IPS-20b (cell line): Measurements from ENCODE around the gene SPOP.

ENCODE experiments used
- H3K27ac ChIP-seq: one replicate; pipeline ENCODE4 v1.5.1; 2013; ENCODE audit warnings: low read length
- H3K27me3 ChIP-seq: 2 replicates; pipeline ENCODE4 v1.6.1; 2013; ENCODE audit warnings: mild to moderate bottlenecking, low read length, inconsistent platforms; ENCODE audit not compliant: insufficient read depth
- H3K36me3 ChIP-seq: 2 replicates; pipeline ENCODE4 v1.6.1; 2013; ENCODE audit warnings: low read depth, mild to moderate bottlenecking, inconsistent platforms, low read length, moderate library complexity; ENCODE audit not compliant: insufficient read depth
- H3K4me1 ChIP-seq: 2 replicates; pipeline ENCODE4 v1.6.1; 2013; ENCODE audit warnings: mild to moderate bottlenecking, control low read depth, inconsistent platforms, low read length, moderate library complexity; ENCODE audit not compliant: insufficient read depth
- H3K4me3 ChIP-seq: 2 replicates; pipeline ENCODE4 v1.5.1; 2013; ENCODE audit warnings: mild to moderate bottlenecking, low read length, inconsistent platforms
- H3K9ac ChIP-seq: 2 replicates; pipeline ENCODE4 v1.6.1; 2013; ENCODE audit warnings: low read depth, mild to moderate bottlenecking, inconsistent platforms, low read length, moderate library complexity
- H3K9me3 ChIP-seq: 2 replicates; pipeline ENCODE4 v1.6.1; 2013; ENCODE audit warnings: mild to moderate bottlenecking, low read depth, low read length, inconsistent platforms; ENCODE audit not compliant: insufficient read depth

Gene SPOP

DNA sequence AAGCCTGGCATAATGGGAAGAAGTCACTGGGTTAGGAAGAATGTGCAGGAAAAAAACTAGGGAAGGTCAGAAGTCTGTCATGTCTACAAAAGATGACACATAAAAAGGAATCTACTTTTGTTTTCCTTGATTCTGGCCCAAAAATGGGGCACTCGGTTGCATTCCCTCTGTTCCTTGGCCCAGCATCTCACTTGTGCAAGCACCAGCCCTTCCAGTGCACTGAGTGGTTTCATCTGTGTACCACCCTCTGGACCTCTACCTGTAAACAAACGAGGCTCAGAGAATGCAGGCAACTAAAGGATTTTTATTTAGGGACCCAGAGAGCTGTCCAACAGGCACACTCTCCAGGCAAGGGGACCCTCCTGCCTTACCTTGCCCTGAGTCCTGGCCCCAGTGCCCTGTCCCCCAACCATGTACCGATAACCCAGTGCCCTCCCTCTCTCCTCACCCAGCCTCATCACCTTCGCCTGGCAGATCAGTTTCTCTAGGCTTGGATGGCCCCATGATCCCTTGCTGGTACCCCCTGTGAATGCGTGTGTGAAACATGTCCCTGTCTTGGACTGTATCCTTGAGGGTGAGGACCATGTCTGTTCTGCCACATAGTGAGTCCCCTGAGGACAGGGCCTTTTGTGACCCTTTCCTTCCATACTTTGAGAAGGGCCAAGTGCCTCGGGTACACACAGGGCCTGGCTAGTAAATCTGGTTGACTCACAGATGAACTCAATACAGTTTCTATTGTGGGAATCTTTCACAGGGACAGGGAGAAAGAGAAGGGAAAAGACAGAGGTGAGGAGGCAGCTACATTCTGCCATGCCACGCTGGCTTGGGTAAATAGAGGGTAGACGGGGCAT, 88.9 kb downstream of the SPOP start:
- Histone ChIP-seq H3K36me3 (no peaks in the 10 kb centered on the region), H3K27ac (no peak overlapping the region), H3K9me3 (no peaks in the 10 kb centered on the region), H3K4me3 (no peak overlapping the region), H3K27me3 (no peaks in the 10 kb centered on the region), H3K9ac (no peak overlapping the region), H3K4me1 (peaks cover 4% of the 10 kb centered on the region; the same call in 1 of the 2 replicates)

DNA sequence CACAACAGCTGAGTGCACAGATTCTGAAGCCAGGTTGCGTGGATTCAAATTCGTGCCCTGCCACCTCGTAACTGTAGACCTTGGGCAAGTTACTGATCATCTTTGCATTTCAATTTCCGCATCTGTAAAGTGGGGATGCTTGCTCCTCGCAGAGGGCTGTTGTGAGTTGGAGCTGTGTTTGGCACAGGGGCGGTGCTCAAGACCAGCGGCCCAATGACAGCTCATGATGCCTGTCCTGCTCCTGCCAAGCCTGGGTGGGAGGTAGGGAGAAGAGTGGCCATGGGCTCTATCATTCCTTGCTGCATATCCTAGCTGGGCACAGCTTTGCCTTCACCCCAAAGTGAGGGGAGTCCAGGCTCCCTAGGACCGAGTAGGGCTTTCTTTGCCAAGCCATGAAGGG, 89.6 kb downstream of the SPOP start:
- no peaks in the 10 kb centered on the region for H3K9me3 ChIP-seq
- no peak overlapping the region for H3K9ac ChIP-seq
- H3K4me3 ChIP-seq: no peak overlapping the region
- no peak overlapping the region for H3K27ac ChIP-seq
- H3K27me3 ChIP-seq: no peaks in the 10 kb centered on the region
- H3K36me3 ChIP-seq: no peaks in the 10 kb centered on the region
- peaks cover 4% of the 10 kb centered on the region; the same call in 1 of the 2 replicates for H3K4me1 ChIP-seq

DNA sequence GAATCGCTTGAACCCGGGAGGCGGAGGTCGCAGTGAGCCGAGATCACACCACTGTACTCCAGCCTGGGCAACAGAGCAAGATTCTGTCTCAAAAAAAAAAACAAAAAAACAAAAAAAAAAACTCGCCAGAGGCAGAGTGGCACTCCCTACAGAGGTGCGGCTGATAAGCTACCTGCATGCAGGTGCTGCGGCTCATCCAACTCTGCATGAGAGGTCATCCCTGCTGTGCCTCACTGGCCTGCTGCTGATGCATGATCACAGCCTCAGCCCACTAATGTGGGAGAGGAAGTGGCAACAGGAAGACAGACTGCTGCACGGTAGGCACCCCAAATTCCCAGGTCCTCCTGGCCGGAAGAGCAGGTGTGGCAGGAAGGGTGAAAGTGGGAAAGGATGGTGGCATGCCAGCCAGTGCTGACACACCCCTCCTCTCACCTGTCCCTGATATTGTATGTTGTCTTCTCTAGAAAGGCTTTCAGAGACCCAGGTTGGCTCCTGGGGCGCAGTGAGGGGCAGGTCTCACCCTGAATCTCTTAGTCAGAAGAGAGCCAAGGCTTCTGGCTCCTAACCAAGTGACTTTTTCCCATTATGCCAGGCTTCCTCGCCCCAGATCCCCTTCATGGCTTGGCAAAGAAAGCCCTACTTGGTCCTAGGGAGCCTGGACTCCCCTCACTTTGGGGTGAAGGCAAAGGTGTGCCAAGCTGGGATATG, 90.4 kb downstream of the SPOP start:
- Histone ChIP-seq H3K27me3 (no peaks in the 10 kb centered on the region), H3K9ac (no peak overlapping the region), H3K27ac (no peak overlapping the region), H3K9me3 (no peaks in the 10 kb centered on the region), H3K4me3 (no peak overlapping the region), H3K4me1 (peaks cover 4% of the 10 kb centered on the region; the same call in 1 of the 2 replicates), H3K36me3 (no peaks in the 10 kb centered on the region)

DNA sequence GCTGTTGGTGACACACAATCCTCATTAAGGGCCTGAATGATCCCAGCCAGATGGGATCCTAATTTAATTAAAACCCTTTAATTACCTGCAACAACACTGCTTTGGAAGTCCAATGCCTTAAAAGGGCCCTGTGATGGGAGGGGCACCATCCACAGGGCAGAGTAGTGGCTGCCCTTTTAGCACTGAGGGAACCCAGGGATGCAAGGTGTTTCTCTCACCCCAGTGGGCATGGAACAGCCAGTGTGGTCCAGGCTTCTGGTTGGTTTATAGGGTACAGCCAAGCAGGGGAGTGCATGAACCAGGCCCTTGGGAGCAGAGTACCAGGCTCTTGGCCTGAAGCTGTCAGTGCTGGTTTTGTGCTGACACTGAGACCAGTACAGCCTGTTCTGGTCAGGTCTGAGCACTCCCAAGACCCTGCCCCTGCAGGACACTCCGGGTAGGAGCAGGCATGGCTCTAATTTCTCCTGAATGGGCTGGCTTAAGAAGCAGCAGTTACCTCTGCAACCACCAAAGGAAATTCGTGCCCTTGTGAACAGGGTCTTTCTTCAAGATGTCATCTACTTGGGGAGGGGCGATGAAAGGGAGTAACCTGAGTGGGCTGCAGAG, 92.4 kb downstream of the SPOP start:
- Histone ChIP-seq H3K4me1 (no peaks in the 10 kb centered on the region), H3K27me3 (no peaks in the 10 kb centered on the region), H3K4me3 (no peak overlapping the region), H3K9me3 (no peaks in the 10 kb centered on the region), H3K27ac (no peak overlapping the region), H3K9ac (no peak overlapping the region), H3K36me3 (no peaks in the 10 kb centered on the region)

DNA sequence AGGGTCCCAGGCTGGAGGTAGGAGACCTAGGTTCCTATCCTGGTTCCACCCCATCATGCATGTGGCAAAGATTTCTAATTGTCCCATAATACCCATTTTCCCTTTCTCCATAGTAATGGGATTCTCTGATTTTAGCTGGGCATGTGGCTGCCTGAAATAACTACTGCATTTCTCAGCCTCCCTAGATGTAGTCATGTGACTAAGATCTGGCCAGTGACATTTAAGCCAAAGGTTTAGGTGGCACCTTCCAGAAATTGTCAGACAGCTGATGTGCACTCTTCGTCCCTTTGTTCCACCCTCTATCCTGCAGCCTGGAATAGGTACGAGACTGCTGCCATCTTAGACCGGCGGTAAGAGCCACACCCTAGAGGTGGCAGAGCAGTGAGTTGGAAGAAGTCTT, 94.0 kb downstream of the SPOP start:
- Histone ChIP-seq H3K4me3 (no peak overlapping the region), H3K27ac (no peak overlapping the region), H3K4me1 (no peaks in the 10 kb centered on the region), H3K27me3 (no peaks in the 10 kb centered on the region), H3K9me3 (no peaks in the 10 kb centered on the region), H3K9ac (no peak overlapping the region), H3K36me3 (no peaks in the 10 kb centered on the region)

GRCh38 chr17:49583226-49583625, 94.7 kb downstream of the SPOP start:
- H3K9ac ChIP-seq: no peak overlapping the region
- H3K9me3 ChIP-seq: no peaks in the 10 kb centered on the region
- no peak overlapping the region for H3K4me3 ChIP-seq
- H3K27me3 ChIP-seq: peaks cover 6% of the 10 kb centered on the region; the same call in 1 of the 2 replicates
- H3K27ac ChIP-seq: no peak overlapping the region
- H3K36me3 ChIP-seq: no peaks in the 10 kb centered on the region
- H3K4me1 ChIP-seq: no peaks in the 10 kb centered on the region

GRCh38 chr17:49582789-49583188, 95.1 kb downstream of the SPOP start:
- Histone ChIP-seq H3K9me3 (no peaks in the 10 kb centered on the region), H3K27ac (no peak overlapping the region), H3K4me3 (no peak overlapping the region), H3K27me3 (peaks cover 11% of the 10 kb centered on the region), H3K36me3 (no peaks in the 10 kb centered on the region), H3K4me1 (no peaks in the 10 kb centered on the region), H3K9ac (no peak overlapping the region)

DNA sequence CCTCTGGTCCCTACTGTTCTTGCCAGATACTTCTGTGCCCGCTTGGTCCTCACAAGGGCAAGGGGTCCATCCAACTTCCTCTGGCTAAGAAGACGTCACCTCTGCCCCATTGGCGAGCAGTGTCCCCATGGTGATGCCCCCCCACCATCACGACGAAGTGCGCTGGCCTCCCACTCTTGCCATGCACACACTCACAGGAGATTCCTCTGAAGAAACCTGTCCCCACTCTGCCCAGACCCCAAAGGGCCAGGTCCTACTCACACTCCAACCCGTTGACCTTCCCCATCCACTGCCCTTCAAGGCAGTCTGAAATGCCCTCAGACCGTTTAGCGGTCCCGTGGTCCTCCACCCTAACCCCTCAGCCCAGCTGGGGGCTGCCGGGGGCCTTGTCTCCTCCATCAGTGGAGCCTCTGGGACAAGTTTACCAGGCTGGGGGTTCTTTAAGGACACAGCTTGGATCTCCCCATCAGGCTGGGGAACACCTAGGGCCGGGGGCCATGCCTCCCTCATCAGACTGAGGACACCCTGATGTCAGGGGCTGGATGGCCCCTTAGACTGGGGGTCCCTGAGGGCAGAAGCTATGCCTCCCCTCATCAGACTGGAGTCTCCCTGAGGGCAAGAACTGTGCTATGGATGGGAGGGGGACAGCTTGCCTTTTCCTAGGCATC, 95.7 kb downstream of the SPOP start:
- Histone ChIP-seq H3K9me3 (no peaks in the 10 kb centered on the region), H3K4me3 (no peak overlapping the region), H3K27me3 (peaks cover 17% of the 10 kb centered on the region), H3K36me3 (no peaks in the 10 kb centered on the region), H3K4me1 (no peaks in the 10 kb centered on the region), H3K9ac (no peak overlapping the region), H3K27ac (no peak overlapping the region)

DNA sequence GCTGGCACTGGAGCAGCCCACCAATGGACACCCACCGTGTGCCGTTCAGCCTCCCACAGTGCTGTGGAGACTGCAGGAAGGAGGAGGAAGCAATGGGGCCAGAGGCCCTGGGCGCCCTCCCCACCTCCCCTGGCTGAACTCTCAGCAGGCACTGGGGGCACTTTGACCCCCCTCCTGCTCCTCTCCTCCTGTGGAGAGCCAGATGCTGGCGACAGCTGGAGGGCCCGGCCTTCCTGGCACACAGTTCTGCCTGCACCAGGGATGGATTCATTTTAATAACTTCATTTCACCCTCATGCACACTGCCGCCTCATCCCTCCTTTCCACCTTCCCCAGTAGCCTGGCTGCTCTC, 96.3 kb downstream of the SPOP start:
- Histone ChIP-seq H3K9me3 (no peaks in the 10 kb centered on the region), H3K4me3 (no peak overlapping the region), H3K36me3 (no peaks in the 10 kb centered on the region), H3K27me3 (peaks cover 23% of the 10 kb centered on the region), H3K4me1 (no peaks in the 10 kb centered on the region), H3K27ac (no peak overlapping the region), H3K9ac (no peak overlapping the region)

DNA sequence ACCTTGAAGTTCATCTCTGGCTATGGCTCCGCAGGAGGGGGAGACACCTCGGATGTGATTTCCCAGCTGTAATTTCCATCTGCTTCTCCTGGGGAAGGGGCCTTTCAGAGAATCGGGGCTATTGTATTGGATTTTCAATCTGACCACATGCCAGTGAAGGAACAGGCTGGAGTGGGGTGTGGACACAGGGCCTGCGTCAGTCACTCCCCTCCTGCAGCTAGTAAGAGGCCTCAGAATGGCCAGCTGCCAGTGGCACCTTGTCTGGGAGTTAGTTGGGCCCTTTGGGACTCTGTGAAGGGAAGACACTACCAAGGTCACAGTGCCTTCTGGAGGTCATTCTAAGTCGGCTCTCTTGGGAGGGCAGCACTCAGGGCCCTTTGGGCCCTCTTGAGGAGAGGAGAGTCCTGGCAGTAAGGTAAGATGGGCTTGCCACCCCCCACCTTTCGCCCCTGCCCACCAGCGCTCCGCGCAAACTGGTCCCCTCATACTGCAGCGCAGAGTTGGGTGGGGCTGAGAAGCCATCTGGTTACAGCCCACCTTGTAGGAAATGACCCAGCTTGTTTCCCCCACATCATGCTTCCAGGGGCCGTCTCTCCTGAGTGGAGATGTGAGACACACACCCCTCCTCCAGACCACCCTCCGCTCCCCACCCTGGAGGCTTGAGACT, 96.8 kb downstream of the SPOP start:
- Histone ChIP-seq H3K4me1 (no peaks in the 10 kb centered on the region), H3K9ac (no peak overlapping the region), H3K27ac (no peak overlapping the region), H3K36me3 (no peaks in the 10 kb centered on the region), H3K4me3 (no peak overlapping the region), H3K9me3 (no peaks in the 10 kb centered on the region), H3K27me3 (peaks cover 23% of the 10 kb centered on the region)

DNA sequence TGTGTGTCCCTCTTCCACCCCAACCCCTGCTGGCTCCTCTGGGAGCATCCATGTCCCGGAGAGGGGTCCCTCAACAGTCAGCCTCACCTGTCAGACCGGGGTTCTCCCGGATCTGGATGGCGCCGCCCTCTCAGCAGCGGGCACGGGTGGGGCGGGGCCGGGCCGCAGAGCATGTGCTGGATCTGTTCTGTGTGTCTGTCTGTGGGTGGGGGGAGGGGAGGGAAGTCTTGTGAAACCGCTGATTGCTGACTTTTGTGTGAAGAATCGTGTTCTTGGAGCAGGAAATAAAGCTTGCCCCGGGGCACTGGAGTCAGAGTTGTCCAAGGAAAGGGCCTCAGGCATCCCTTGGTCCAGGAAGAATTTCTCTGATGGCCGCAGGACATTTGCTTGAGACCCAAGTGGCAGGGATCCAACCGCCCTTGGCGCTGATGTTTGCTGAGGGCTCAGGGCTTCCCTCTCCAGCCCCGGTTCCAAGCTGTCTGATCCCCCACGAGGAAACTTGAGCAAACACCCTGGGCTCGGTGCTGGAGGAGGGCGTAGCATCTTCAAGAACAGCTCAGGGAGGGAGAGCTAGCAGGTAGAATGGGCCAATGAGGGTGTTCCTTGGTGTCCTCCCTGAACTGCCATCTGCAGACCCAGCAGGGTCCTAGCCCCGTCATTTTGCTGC, 97.7 kb downstream of the SPOP start:
- Histone ChIP-seq H3K9ac (no peak overlapping the region), H3K4me1 (no peaks in the 10 kb centered on the region; the same call in 1 of the 2 replicates), H3K27ac (no peak overlapping the region), H3K9me3 (no peaks in the 10 kb centered on the region), H3K4me3 (no peak overlapping the region), H3K36me3 (no peaks in the 10 kb centered on the region), H3K27me3 (peaks cover 25% of the 10 kb centered on the region)
